Ascending aorta (tissue), 2 donors: ENCODE measurements around the gene SREBF2. TPM values are rescaled to one million over a fixed set of nuclear protein-coding genes. Genes with fewer than 3 reads are reported as not detected.

Experiments used
- DNase-seq, 2 donors: peaks; one replicate each; pipeline ENCODE4 v3.0.0-alpha.2; 2019; ENCODE audit warnings: low spot score in 2 of 2
- H3K27ac ChIP-seq, 2 donors: fragments of 200-600 bp; sonication (generic); one replicate each; pipeline ENCODE4 v1.5.1; 2016 to 2017; ENCODE audit warnings: mild to moderate bottlenecking in 1 of 2
- H3K27me3 ChIP-seq: fragments of 200-600 bp; sonication (generic); one replicate; pipeline ENCODE4 v1.5.1; 2017
- H3K36me3 ChIP-seq, 2 donors: fragments of 200-600 bp; sonication (generic); one replicate each; pipeline ENCODE4 v1.5.1; 2016
- H3K4me1 ChIP-seq, 2 donors: fragments of 200-600 bp; sonication (generic); one replicate each; pipeline ENCODE4 v1.5.1; 2016 to 2017; ENCODE audit warnings: mild to moderate bottlenecking in 1 of 2
- H3K4me3 ChIP-seq, 2 donors: fragments of 200-600 bp; sonication (generic); one replicate each; pipeline ENCODE4 v1.5.1; 2016 to 2017; ENCODE audit warnings: mild to moderate bottlenecking in 1 of 2
- H3K9me3 ChIP-seq, 2 donors: fragments of 200-600 bp; sonication (generic); one replicate each; pipeline ENCODE4 v1.5.1; 2016
- CTCF ChIP-seq, 3 experiments: fragments of 200-600 bp in 2 of 3; fragments of 450-650 bp in 1 of 3; sonication (generic) in 2 of 3; IDR thresholded peaks; one replicate each; pipeline ENCODE4 v1.5.1; 2016 to 2019; ENCODE audit warnings: antibody characterized with exemption in 3 of 3, mild to moderate bottlenecking in 1 of 3, moderate library complexity in 1 of 3
- intact Hi-C: fragments of 100-400 bp; cut with DNase I; formaldehyde crosslinking; loops from one replicate; pipeline ENCODE4 v1.15.1; 2023
- total RNA-seq: library from RNA; depleted of rRNA; stranded (reverse); fragments of >200 nt; gene quantifications from one replicate; pipeline ENCODE4 v1.1.0, GENCODE V29; 2016

Gene SREBF2
- total RNA-seq, 1 donor from 2014 or later, result 46.1 TPM

GRCh38 chr22:41902016-41902415 lies 69.1 kb downstream of the SREBF2 start:
- H3K36me3 ChIP-seq, result peaks cover 48 to 98% of the 10 kb centered on the region in 2 donors

GRCh38 chr22:41902932-41903421 lies 70.1 kb downstream of the SREBF2 start:
- Histone ChIP-seq H3K27me3 (no peaks in the 10 kb centered on the region), H3K4me1 (no peaks in the 10 kb centered on the region), H3K36me3 (peaks cover 42 to 91% of the 10 kb centered on the region in 2 donors), H3K9me3 (no peaks in the 10 kb centered on the region), H3K27ac (no peak overlapping the region), H3K4me3 (no peak overlapping the region)
- no peak for TF ChIP-seq CTCF (IDR thresholded peaks at IDR 0.05)
- intact Hi-C loops, result no loop called here
- no peak for DNase-seq

More at GRCh38 chr22:41902016-41902415, 69.1 kb downstream of the SREBF2 start:
- intact Hi-C loops, result no loop called here
- H3K27me3 ChIP-seq, result no peaks in the 10 kb centered on the region
- DNase-seq, result no peak
- no peak overlapping the region for H3K4me3 ChIP-seq
- no peak for TF ChIP-seq CTCF (IDR thresholded peaks at IDR 0.05)
- no peaks in the 10 kb centered on the region for H3K9me3 ChIP-seq
- no peak overlapping the region for H3K27ac ChIP-seq
- H3K4me1 ChIP-seq, result no peaks in the 10 kb centered on the region

- H3K9me3 ChIP-seq, result no peaks in the 10 kb centered on the region
- no peaks in the 10 kb centered on the region for H3K4me1 ChIP-seq
- intact Hi-C loops, result no loop called here
- peaks cover 37 to 74% of the 10 kb centered on the region in 2 donors for H3K36me3 ChIP-seq
- no peak overlapping the region for H3K4me3 ChIP-seq
- TF ChIP-seq CTCF (IDR thresholded peaks at IDR 0.05), result no peak
- no peak for DNase-seq
- H3K27me3 ChIP-seq, result no peaks in the 10 kb centered on the region
- H3K27ac ChIP-seq, result no peak overlapping the region
Measured at GRCh38 chr22:41904450-41905410, 71.8 kb downstream of the SREBF2 start.

- no peak for DNase-seq
- no peak overlapping the region for H3K4me3 ChIP-seq
- H3K27me3 ChIP-seq, result no peaks in the 10 kb centered on the region
- H3K9me3 ChIP-seq, result no peaks in the 10 kb centered on the region
- intact Hi-C loops, result no loop called here
- H3K27ac ChIP-seq, result no peak overlapping the region
- TF ChIP-seq CTCF (IDR thresholded peaks at IDR 0.05), result no peak
- H3K4me1 ChIP-seq, result peaks cover 3 to 5% of the 10 kb centered on the region in 2 donors
- H3K36me3 ChIP-seq, result peaks cover 32 to 65% of the 10 kb centered on the region in 2 donors
Measured at GRCh38 chr22:41905411-41906202, 72.7 kb downstream of the SREBF2 start.

GRCh38 chr22:41906822-41907221 lies 73.9 kb downstream of the SREBF2 start:
- H3K27ac ChIP-seq, result no peak overlapping the region
- no peaks in the 10 kb centered on the region for H3K9me3 ChIP-seq
- H3K27me3 ChIP-seq, result peaks cover 10% of the 10 kb centered on the region
- no peak overlapping the region for H3K4me3 ChIP-seq
- peaks cover 32 to 53% of the 10 kb centered on the region in 2 donors for H3K36me3 ChIP-seq
- DNase-seq, result no peak
- no peak for TF ChIP-seq CTCF (IDR thresholded peaks at IDR 0.05)
- intact Hi-C loops, result no loop called here
- H3K4me1 ChIP-seq, result peaks cover 8 to 10% of the 10 kb centered on the region in 2 donors
